Fibroblast of lung (primary cell): ENCODE data around the gene RUVBL2.

Experiments
- EZH2 ChIP-seq: IDR thresholded peaks from 2 replicates; pipeline ENCODE4 v1.5.1; 2012; ENCODE audit warnings: low read length, control low read depth, mild to moderate bottlenecking; ENCODE audit errors: missing control alignments
- TF ChIP-seq, protein P1 (sequence below), 2 donors: IDR thresholded peaks in 1 of 2; conservative IDR thresholded peaks in 1 of 2; 1 replicate in 1 of 2; 2 replicates in 1 of 2; pipeline ENCODE4 v1.5.1; 2011 to 2012; ENCODE audit warnings: low read length in 2 of 2, control low read depth in 1 of 2, inconsistent platforms in 1 of 2, low read depth in 1 of 2, mild to moderate bottlenecking in 1 of 2

- TF ChIP-seq, protein P1, sequence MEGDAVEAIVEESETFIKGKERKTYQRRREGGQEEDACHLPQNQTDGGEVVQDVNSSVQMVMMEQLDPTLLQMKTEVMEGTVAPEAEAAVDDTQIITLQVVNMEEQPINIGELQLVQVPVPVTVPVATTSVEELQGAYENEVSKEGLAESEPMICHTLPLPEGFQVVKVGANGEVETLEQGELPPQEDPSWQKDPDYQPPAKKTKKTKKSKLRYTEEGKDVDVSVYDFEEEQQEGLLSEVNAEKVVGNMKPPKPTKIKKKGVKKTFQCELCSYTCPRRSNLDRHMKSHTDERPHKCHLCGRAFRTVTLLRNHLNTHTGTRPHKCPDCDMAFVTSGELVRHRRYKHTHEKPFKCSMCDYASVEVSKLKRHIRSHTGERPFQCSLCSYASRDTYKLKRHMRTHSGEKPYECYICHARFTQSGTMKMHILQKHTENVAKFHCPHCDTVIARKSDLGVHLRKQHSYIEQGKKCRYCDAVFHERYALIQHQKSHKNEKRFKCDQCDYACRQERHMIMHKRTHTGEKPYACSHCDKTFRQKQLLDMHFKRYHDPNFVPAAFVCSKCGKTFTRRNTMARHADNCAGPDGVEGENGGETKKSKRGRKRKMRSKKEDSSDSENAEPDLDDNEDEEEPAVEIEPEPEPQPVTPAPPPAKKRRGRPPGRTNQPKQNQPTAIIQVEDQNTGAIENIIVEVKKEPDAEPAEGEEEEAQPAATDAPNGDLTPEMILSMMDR (conservative IDR thresholded peaks at IDR 0.05 in 1 of 2, IDR thresholded peaks at IDR 0.05 in 1 of 2; ENCODE audit: low read depth in 1 of 2, low read length in 2 of 2) = no peak
- TF ChIP-seq EZH2 = no peak
Observed at GRCh38 chr19:49064029-49064629, 70.4 kb downstream of the RUVBL2 start.
